Measurements from ENCODE around the gene PER3. TPM values are rescaled to one million over a fixed set of nuclear protein-coding genes. Genes with fewer than 3 reads are reported as not detected.

PER3 gene
- polyA plus RNA-seq, 1 donor from 2014 or later, result 0.84 TPM

DNA sequence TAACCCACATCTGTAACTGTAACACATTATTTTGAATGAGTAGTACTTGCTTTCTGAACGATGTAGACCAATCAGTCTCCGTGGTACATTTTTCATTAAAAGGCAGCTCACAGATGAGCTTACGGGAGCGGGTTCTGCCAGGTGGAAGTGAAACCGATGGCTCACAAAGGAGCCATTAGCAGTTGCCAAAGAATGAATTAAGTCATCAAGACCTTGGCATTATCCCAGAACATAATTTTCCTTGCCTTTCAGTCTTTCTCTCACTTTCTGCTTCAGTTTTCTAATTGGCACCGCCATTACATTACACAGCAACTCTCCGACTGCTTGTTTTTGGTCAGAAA, 102.3 kb downstream of the PER3 start:
- no peaks in the 10 kb centered on the region for H4K20me1 ChIP-seq (ENCODE audit: insufficient read depth)
- H3K79me2 ChIP-seq (replicated peaks; ENCODE audit: insufficient read depth, low read length), result no peaks in the 10 kb centered on the region
- TF ChIP-seq RAD21 (conservative IDR thresholded peaks at IDR 0.05), result no peak
- TF ChIP-seq TAF1 (IDR thresholded peaks at IDR 0.05; ENCODE audit: low read depth), result no peak
- TF ChIP-seq SMC3 (conservative IDR thresholded peaks at IDR 0.05; ENCODE audit: poor library complexity), result no peak
- TF ChIP-seq, protein P1, sequence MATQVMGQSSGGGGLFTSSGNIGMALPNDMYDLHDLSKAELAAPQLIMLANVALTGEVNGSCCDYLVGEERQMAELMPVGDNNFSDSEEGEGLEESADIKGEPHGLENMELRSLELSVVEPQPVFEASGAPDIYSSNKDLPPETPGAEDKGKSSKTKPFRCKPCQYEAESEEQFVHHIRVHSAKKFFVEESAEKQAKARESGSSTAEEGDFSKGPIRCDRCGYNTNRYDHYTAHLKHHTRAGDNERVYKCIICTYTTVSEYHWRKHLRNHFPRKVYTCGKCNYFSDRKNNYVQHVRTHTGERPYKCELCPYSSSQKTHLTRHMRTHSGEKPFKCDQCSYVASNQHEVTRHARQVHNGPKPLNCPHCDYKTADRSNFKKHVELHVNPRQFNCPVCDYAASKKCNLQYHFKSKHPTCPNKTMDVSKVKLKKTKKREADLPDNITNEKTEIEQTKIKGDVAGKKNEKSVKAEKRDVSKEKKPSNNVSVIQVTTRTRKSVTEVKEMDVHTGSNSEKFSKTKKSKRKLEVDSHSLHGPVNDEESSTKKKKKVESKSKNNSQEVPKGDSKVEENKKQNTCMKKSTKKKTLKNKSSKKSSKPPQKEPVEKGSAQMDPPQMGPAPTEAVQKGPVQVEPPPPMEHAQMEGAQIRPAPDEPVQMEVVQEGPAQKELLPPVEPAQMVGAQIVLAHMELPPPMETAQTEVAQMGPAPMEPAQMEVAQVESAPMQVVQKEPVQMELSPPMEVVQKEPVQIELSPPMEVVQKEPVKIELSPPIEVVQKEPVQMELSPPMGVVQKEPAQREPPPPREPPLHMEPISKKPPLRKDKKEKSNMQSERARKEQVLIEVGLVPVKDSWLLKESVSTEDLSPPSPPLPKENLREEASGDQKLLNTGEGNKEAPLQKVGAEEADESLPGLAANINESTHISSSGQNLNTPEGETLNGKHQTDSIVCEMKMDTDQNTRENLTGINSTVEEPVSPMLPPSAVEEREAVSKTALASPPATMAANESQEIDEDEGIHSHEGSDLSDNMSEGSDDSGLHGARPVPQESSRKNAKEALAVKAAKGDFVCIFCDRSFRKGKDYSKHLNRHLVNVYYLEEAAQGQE (IDR thresholded peaks at IDR 0.05; ENCODE audit: borderline replicate concordance), result no peak
- no peak for TF ChIP-seq CTCF (IDR thresholded peaks at IDR 0.05; ENCODE audit: poor library complexity, severe bottlenecking)
- TF ChIP-seq POLR2AphosphoS5 (IDR thresholded peaks at IDR 0.05), result no peak
- no peak for TF ChIP-seq EZH2 (IDR thresholded peaks at IDR 0.05; ENCODE audit: borderline replicate concordance, insufficient read depth, low read length, poor library complexity, severe bottlenecking)
- no peak for TF ChIP-seq MXI1 (conservative IDR thresholded peaks at IDR 0.05; ENCODE audit: poor library complexity, severe bottlenecking)
- TF ChIP-seq EP300 (conservative IDR thresholded peaks at IDR 0.05; ENCODE audit: poor library complexity, severe bottlenecking), result no peak
- no peaks in the 10 kb centered on the region for H3K36me3 ChIP-seq (ENCODE audit: insufficient read depth, low read length)
- H3F3A ChIP-seq (ENCODE audit: insufficient read depth, low read length, poor library complexity, severe bottlenecking), result no peaks in the 10 kb centered on the region
- no peak overlapping the region for H2AFZ ChIP-seq (ENCODE audit: low read depth, low read length)
- H3K9me2 ChIP-seq (ENCODE audit: insufficient read depth, low read length), result no peaks in the 10 kb centered on the region
- H3K27ac ChIP-seq (ENCODE audit: low read length), result no peak overlapping the region
- no peak overlapping the region for H3K9ac ChIP-seq (ENCODE audit: low read length)
- no peaks in the 10 kb centered on the region for H3K27me3 ChIP-seq (ENCODE audit: insufficient read depth, low read depth, low read length)
- H3K4me2 ChIP-seq (ENCODE audit: low read length), result no peak overlapping the region
- no peak overlapping the region for H3K4me3 ChIP-seq (ENCODE audit: low read length)
- no peaks in the 10 kb centered on the region for H3K9me3 ChIP-seq (ENCODE audit: low read length)

DNA sequence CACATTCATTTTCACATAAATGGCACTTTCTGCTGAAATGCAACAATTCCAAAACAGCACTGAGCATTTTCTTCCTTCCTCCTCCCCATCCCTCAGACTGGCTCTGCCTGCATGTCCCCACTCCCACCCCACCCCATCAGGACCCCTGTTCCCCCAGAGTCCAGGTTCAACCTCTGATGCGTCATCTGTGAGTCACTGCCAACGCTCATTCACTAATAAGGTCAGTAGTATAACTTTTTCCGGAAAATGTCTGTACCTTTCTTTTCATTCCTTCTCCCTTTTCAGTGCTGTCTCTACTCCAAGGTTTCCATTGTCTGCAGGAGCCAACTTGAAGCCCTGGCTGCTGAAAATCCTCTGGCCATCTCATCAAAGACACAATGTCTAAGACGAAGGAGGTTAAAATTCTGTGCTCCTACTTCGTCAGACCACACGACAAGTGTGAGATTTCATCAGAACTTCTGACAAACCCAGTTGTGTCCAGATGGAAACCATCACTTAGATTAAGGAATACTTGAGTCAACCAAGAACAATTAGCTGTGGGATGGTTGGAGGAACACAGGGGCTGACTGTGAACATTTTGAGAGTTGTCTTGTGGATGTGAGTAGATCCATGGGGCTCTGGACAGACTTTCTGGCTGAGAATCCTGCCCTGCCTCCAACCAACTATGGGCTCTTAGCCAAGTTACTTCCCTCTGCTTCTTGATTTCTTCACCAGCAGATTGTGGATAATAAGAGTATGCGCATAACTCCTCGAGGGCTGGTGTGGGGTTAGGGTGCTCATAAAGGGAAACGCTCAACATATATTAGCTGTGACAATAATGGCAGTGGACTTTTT, 104.4 kb downstream of the PER3 start:
- H3K4me2 ChIP-seq (ENCODE audit: low read length), result no peak overlapping the region
- H3K36me3 ChIP-seq (ENCODE audit: insufficient read depth, low read length), result no peaks in the 10 kb centered on the region
- no peak overlapping the region for H3K27ac ChIP-seq (ENCODE audit: low read length)
- no peaks in the 10 kb centered on the region for H3K9me2 ChIP-seq (ENCODE audit: insufficient read depth, low read length)
- H3K9me3 ChIP-seq (ENCODE audit: low read length), result no peaks in the 10 kb centered on the region
- no peaks in the 10 kb centered on the region for H3F3A ChIP-seq (ENCODE audit: insufficient read depth, low read length, poor library complexity, severe bottlenecking)
- no peaks in the 10 kb centered on the region for H4K20me1 ChIP-seq (ENCODE audit: insufficient read depth)
- no peaks in the 10 kb centered on the region for H3K27me3 ChIP-seq (ENCODE audit: insufficient read depth, low read depth, low read length)
- no peaks in the 10 kb centered on the region for H3K79me2 ChIP-seq (replicated peaks; ENCODE audit: insufficient read depth, low read length)
- TF ChIP-seq, protein P1 (IDR thresholded peaks at IDR 0.05; ENCODE audit: borderline replicate concordance), result no peak
- TF ChIP-seq RAD21 (conservative IDR thresholded peaks at IDR 0.05), result no peak
- TF ChIP-seq TAF1 (IDR thresholded peaks at IDR 0.05; ENCODE audit: low read depth), result no peak
- no peak for TF ChIP-seq SMC3 (conservative IDR thresholded peaks at IDR 0.05; ENCODE audit: poor library complexity)
- no peak for TF ChIP-seq MXI1 (conservative IDR thresholded peaks at IDR 0.05; ENCODE audit: poor library complexity, severe bottlenecking)
- no peak for TF ChIP-seq EZH2 (IDR thresholded peaks at IDR 0.05; ENCODE audit: borderline replicate concordance, insufficient read depth, low read length, poor library complexity, severe bottlenecking)
- no peak for TF ChIP-seq EP300 (conservative IDR thresholded peaks at IDR 0.05; ENCODE audit: poor library complexity, severe bottlenecking)
- no peak for TF ChIP-seq POLR2AphosphoS5 (IDR thresholded peaks at IDR 0.05)
- TF ChIP-seq CTCF (IDR thresholded peaks at IDR 0.05; ENCODE audit: poor library complexity, severe bottlenecking), result no peak
- no peak overlapping the region for H3K9ac ChIP-seq (ENCODE audit: low read length)
- H3K4me3 ChIP-seq (ENCODE audit: low read length), result no peak overlapping the region
- no peak overlapping the region for H2AFZ ChIP-seq (ENCODE audit: low read depth, low read length)

Data from neural cell (in vitro differentiated cells).